ENCODE measurements around the gene ZGRF1.
"Not testable (repeated sequence)": the region's sequence is repeated elsewhere in the genome, so short reads cannot be mapped to it uniquely, and the experiment has no call there.

The ZGRF1 gene

GRCh38 chr4:112633477-112634235, 3.1 kb downstream of the ZGRF1 start:
- no CpG with 5 or more reads among the region's 4 CpGs for whole genome bisulfite sequencing (ENCODE audit: extremely low coverage, insufficient coverage, low lambda C conversion rate)
- no peak overlapping the region for H2BK5ac ChIP-seq (ENCODE audit: low read length)
- H3K4ac ChIP-seq (ENCODE audit: low read depth, low read length) = no peak overlapping the region
- no peak overlapping the region for H3K18ac ChIP-seq (ENCODE audit: low read length)
- H3K27ac ChIP-seq (ENCODE audit: low read depth, low read length) = no peak overlapping the region
- peaks cover 20% of the 10 kb centered on the region for H3K79me2 ChIP-seq (ENCODE audit: control insufficient read depth, insufficient read depth, low read length)
- H2BK120ac ChIP-seq (ENCODE audit: low read depth, low read length) = no peak overlapping the region
- no peak overlapping the region for H3K23ac ChIP-seq (ENCODE audit: low read length)
- peak overlapping the region; percentile 57 for H2BK15ac ChIP-seq (replicated peaks; ENCODE audit: low read depth)
- no peak overlapping the region for H2AK5ac ChIP-seq (ENCODE audit: low read length)
- H3K9ac ChIP-seq (ENCODE audit: low read length) = no peak overlapping the region
- H3K79me1 ChIP-seq (ENCODE audit: low read length) = peaks cover 2% of the 10 kb centered on the region
- no peak overlapping the region for H3K4me2 ChIP-seq (ENCODE audit: low read length)
- H4K8ac ChIP-seq (ENCODE audit: low read depth, low read length) = no peak overlapping the region
- peak; percentile 56 for DNase-seq
- H3K27me3 ChIP-seq (ENCODE audit: insufficient read depth, low read length, poor library complexity) = no peaks in the 10 kb centered on the region
- H3K56ac ChIP-seq (ENCODE audit: low read length) = no peak overlapping the region
- H3K4me3 ChIP-seq (ENCODE audit: low read length) = no peak overlapping the region
- no peaks in the 10 kb centered on the region for H3K36me3 ChIP-seq (ENCODE audit: control insufficient read depth, insufficient read depth, low read length)
- H4K5ac ChIP-seq (ENCODE audit: low read length) = no peak overlapping the region
- peaks cover 3% of the 10 kb centered on the region for H3K4me1 ChIP-seq (ENCODE audit: control insufficient read depth, low read depth, low read length)

GRCh38 chr4:112626228-112626627, 10.5 kb downstream of the ZGRF1 start:
- H3K27ac ChIP-seq (ENCODE audit: low read depth, low read length) = no peak overlapping the region

DNA sequence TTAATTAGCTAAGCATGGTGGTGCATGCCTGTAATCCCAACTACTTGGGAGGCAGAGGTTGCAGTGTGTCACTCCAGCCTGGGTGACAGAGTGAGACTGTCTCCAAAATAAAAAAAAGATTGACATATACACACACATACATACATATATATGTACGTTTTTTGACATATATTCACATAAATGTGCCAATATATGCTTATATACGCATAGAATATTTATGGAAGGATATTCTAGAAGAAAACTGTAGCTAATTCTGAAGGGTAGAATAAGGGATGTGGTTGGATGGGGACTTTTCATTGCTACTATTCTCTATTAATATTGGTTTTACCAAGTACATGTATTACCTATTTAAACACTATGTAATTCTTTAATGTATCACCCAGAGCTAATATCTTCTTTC, 19.7 kb downstream of the ZGRF1 start:
- Histone ChIP-seq H3K36me3 (ENCODE audit: control insufficient read depth, insufficient read depth, low read length) (no peaks in the 10 kb centered on the region), H2AK5ac (ENCODE audit: low read length) (no peak overlapping the region), H3K4me3 (ENCODE audit: low read length) (no peak overlapping the region), H3K27me3 (ENCODE audit: insufficient read depth, low read length, poor library complexity) (no peaks in the 10 kb centered on the region), H4K5ac (ENCODE audit: low read length) (no peak overlapping the region), H3K4me1 (ENCODE audit: control insufficient read depth, low read depth, low read length) (no peaks in the 10 kb centered on the region), H3K9ac (ENCODE audit: low read length) (no peak overlapping the region), H3K4me2 (ENCODE audit: low read length) (no peak overlapping the region), H3K56ac (ENCODE audit: low read length) (no peak overlapping the region), H4K8ac (ENCODE audit: low read depth, low read length) (no peak overlapping the region), H3K79me1 (ENCODE audit: low read length) (no peaks in the 10 kb centered on the region), H3K27ac (ENCODE audit: low read depth, low read length) (no peak overlapping the region), H2BK120ac (ENCODE audit: low read depth, low read length) (no peak overlapping the region), H2BK5ac (ENCODE audit: low read length) (no peak overlapping the region), H3K18ac (ENCODE audit: low read length) (no peak overlapping the region), H3K79me2 (ENCODE audit: control insufficient read depth, insufficient read depth, low read length) (no peaks in the 10 kb centered on the region), H3K23ac (ENCODE audit: low read length) (no peak overlapping the region), H2BK15ac (replicated peaks; ENCODE audit: low read depth) (no peak overlapping the region), H3K4ac (ENCODE audit: low read depth, low read length) (no peak overlapping the region)
- no CpG with 5 or more reads among the region's 2 CpGs for WGBS (ENCODE audit: extremely low coverage, insufficient coverage, low lambda C conversion rate)
- no peak for DNase-seq

More at GRCh38 chr4:112626228-112626627, 10.5 kb downstream of the ZGRF1 start:
- H3K23ac ChIP-seq (ENCODE audit: low read length) = no peak overlapping the region
- no peak overlapping the region for H3K56ac ChIP-seq (ENCODE audit: low read length)
- no peaks in the 10 kb centered on the region for H3K79me1 ChIP-seq (ENCODE audit: low read length)
- no peaks in the 10 kb centered on the region for H3K4me1 ChIP-seq (ENCODE audit: control insufficient read depth, low read depth, low read length)
- no peak overlapping the region for H3K18ac ChIP-seq (ENCODE audit: low read length)
- no peak overlapping the region for H2BK15ac ChIP-seq (replicated peaks; ENCODE audit: low read depth)
- no peak overlapping the region for H4K8ac ChIP-seq (ENCODE audit: low read depth, low read length)
- peaks cover 2% of the 10 kb centered on the region for H3K36me3 ChIP-seq (ENCODE audit: control insufficient read depth, insufficient read depth, low read length)
- no peak overlapping the region for H3K4ac ChIP-seq (ENCODE audit: low read depth, low read length)
- no peak overlapping the region for H3K9ac ChIP-seq (ENCODE audit: low read length)
- no peak overlapping the region for H4K5ac ChIP-seq (ENCODE audit: low read length)
- H3K27me3 ChIP-seq (ENCODE audit: insufficient read depth, low read length, poor library complexity) = no peaks in the 10 kb centered on the region
- DNase-seq = no peak
- no peak overlapping the region for H2BK120ac ChIP-seq (ENCODE audit: low read depth, low read length)
- no peak overlapping the region for H3K4me3 ChIP-seq (ENCODE audit: low read length)
- H3K4me2 ChIP-seq (ENCODE audit: low read length) = no peak overlapping the region
- H2BK5ac ChIP-seq (ENCODE audit: low read length) = no peak overlapping the region
- no CpG with 5 or more reads among the region's 4 CpGs for WGBS (ENCODE audit: extremely low coverage, insufficient coverage, low lambda C conversion rate)
- no peak overlapping the region for H2AK5ac ChIP-seq (ENCODE audit: low read length)
- H3K79me2 ChIP-seq (ENCODE audit: control insufficient read depth, insufficient read depth, low read length) = no peaks in the 10 kb centered on the region

DNA sequence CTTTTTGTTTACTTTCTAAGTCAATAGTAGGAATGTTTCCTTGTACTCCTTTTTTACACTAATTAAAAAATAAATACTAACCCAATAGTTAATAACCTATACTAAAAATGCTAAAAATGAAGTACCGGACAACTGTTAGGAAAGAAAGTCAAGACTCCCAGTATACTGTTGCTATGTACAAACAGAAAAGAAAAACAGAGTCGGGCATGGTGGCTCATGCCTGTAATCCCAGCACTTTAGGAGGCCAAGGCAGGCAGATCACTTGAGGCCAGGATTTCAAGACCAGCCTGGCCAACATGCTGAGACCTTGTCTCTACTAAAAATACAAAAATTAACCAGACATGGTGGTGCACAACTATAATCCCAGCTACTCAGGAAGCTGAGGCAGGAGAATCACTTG, 23.9 kb downstream of the ZGRF1 start:
- not testable (repeated sequence) for H3K4me1 ChIP-seq (ENCODE audit: control insufficient read depth, low read depth, low read length); H3K23ac ChIP-seq (ENCODE audit: low read length); H4K5ac ChIP-seq (ENCODE audit: low read length); DNase-seq; H4K8ac ChIP-seq (ENCODE audit: low read depth, low read length); H3K79me1 ChIP-seq (ENCODE audit: low read length); H3K27me3 ChIP-seq (ENCODE audit: insufficient read depth, low read length, poor library complexity); H2BK15ac ChIP-seq (replicated peaks; ENCODE audit: low read depth); H3K18ac ChIP-seq (ENCODE audit: low read length); H3K36me3 ChIP-seq (ENCODE audit: control insufficient read depth, insufficient read depth, low read length); H2BK5ac ChIP-seq (ENCODE audit: low read length); H3K79me2 ChIP-seq (ENCODE audit: control insufficient read depth, insufficient read depth, low read length); H3K4me3 ChIP-seq (ENCODE audit: low read length); H3K56ac ChIP-seq (ENCODE audit: low read length); H2BK120ac ChIP-seq (ENCODE audit: low read depth, low read length); H3K27ac ChIP-seq (ENCODE audit: low read depth, low read length); H3K4me2 ChIP-seq (ENCODE audit: low read length); H3K4ac ChIP-seq (ENCODE audit: low read depth, low read length); H2AK5ac ChIP-seq (ENCODE audit: low read length); H3K9ac ChIP-seq (ENCODE audit: low read length)
- WGBS (ENCODE audit: extremely low coverage, insufficient coverage, low lambda C conversion rate) = no CpG with 5 or more reads among the region's 2 CpGs

- H3K4me3 ChIP-seq (ENCODE audit: low read length) = no peak overlapping the region
- no peak overlapping the region for H2BK15ac ChIP-seq (replicated peaks; ENCODE audit: low read depth)
- H2AK5ac ChIP-seq (ENCODE audit: low read length) = no peak overlapping the region
- no peak overlapping the region for H3K4ac ChIP-seq (ENCODE audit: low read depth, low read length)
- no peak overlapping the region for H2BK120ac ChIP-seq (ENCODE audit: low read depth, low read length)
- H4K5ac ChIP-seq (ENCODE audit: low read length) = no peak overlapping the region
- no peak overlapping the region for H3K23ac ChIP-seq (ENCODE audit: low read length)
- H3K79me1 ChIP-seq (ENCODE audit: low read length) = no peaks in the 10 kb centered on the region
- peak; percentile 62 for DNase-seq
- no peak overlapping the region for H3K56ac ChIP-seq (ENCODE audit: low read length)
- H3K36me3 ChIP-seq (ENCODE audit: control insufficient read depth, insufficient read depth, low read length) = no peaks in the 10 kb centered on the region
- H3K9ac ChIP-seq (ENCODE audit: low read length) = no peak overlapping the region
- no peak overlapping the region for H3K4me2 ChIP-seq (ENCODE audit: low read length)
- no peaks in the 10 kb centered on the region for H3K27me3 ChIP-seq (ENCODE audit: insufficient read depth, low read length, poor library complexity)
- H4K8ac ChIP-seq (ENCODE audit: low read depth, low read length) = no peak overlapping the region
- no peak overlapping the region for H3K27ac ChIP-seq (ENCODE audit: low read depth, low read length)
- H3K4me1 ChIP-seq (ENCODE audit: control insufficient read depth, low read depth, low read length) = no peaks in the 10 kb centered on the region
- no peak overlapping the region for H2BK5ac ChIP-seq (ENCODE audit: low read length)
- no peaks in the 10 kb centered on the region for H3K79me2 ChIP-seq (ENCODE audit: control insufficient read depth, insufficient read depth, low read length)
- no peak overlapping the region for H3K18ac ChIP-seq (ENCODE audit: low read length)
These were observed 32.1 kb downstream of the ZGRF1 start for GRCh38 chr4:112604589-112604988.

DNA sequence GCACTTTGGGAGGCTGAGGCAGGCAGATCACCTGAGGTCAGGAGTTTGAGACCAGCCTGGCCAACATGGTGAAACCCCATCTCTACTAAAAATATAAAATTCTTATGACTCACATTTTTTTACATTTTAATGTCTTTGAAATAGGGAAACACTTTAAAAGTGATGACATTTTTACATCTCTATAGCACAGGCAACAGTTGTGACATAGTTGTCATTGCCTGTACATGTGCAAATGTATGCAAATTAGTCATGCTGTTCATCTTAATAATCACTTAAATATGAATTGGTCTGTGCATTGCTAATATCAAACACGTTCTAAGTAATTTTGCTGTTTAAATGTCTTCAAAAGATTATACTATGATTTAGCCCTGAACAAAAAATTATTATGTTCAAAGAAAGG, 41.7 kb downstream of the ZGRF1 start:
- DNase-seq = no peak
- no peak overlapping the region for H3K27ac ChIP-seq (ENCODE audit: low read depth, low read length)
- no peak overlapping the region for H2AK5ac ChIP-seq (ENCODE audit: low read length)
- no peak overlapping the region for H3K4me3 ChIP-seq (ENCODE audit: low read length)
- no peak overlapping the region for H2BK5ac ChIP-seq (ENCODE audit: low read length)
- no peak overlapping the region for H3K4me2 ChIP-seq (ENCODE audit: low read length)
- H2BK120ac ChIP-seq (ENCODE audit: low read depth, low read length) = no peak overlapping the region
- no peak overlapping the region for H2BK15ac ChIP-seq (replicated peaks; ENCODE audit: low read depth)
- no peak overlapping the region for H3K4ac ChIP-seq (ENCODE audit: low read depth, low read length)
- H3K56ac ChIP-seq (ENCODE audit: low read length) = no peak overlapping the region
- H4K8ac ChIP-seq (ENCODE audit: low read depth, low read length) = no peak overlapping the region
- H3K23ac ChIP-seq (ENCODE audit: low read length) = no peak overlapping the region
- WGBS (ENCODE audit: extremely low coverage, insufficient coverage, low lambda C conversion rate) = no CpG with 5 or more reads among the region's 1 CpG
- H3K36me3 ChIP-seq (ENCODE audit: control insufficient read depth, insufficient read depth, low read length) = no peaks in the 10 kb centered on the region
- H3K4me1 ChIP-seq (ENCODE audit: control insufficient read depth, low read depth, low read length) = no peaks in the 10 kb centered on the region
- no peak overlapping the region for H4K5ac ChIP-seq (ENCODE audit: low read length)
- H3K79me2 ChIP-seq (ENCODE audit: control insufficient read depth, insufficient read depth, low read length) = no peaks in the 10 kb centered on the region
- no peaks in the 10 kb centered on the region for H3K27me3 ChIP-seq (ENCODE audit: insufficient read depth, low read length, poor library complexity)
- H3K18ac ChIP-seq (ENCODE audit: low read length) = no peak overlapping the region
- no peak overlapping the region for H3K9ac ChIP-seq (ENCODE audit: low read length)
- H3K79me1 ChIP-seq (ENCODE audit: low read length) = no peaks in the 10 kb centered on the region

Measured in mesendoderm (in vitro differentiated cells).